ENCODE data around the gene NOVA2. TPM values are rescaled to one million over a fixed set of nuclear protein-coding genes. Genes with fewer than 3 reads are reported as not detected.

NOVA2 gene
- total and polyA plus RNA-seq, 2 of the 8 experiments (the other 6 are each of a cell fraction or from before 2014, with no cell fraction given) = 3.2 to 24.6 TPM

DNA sequence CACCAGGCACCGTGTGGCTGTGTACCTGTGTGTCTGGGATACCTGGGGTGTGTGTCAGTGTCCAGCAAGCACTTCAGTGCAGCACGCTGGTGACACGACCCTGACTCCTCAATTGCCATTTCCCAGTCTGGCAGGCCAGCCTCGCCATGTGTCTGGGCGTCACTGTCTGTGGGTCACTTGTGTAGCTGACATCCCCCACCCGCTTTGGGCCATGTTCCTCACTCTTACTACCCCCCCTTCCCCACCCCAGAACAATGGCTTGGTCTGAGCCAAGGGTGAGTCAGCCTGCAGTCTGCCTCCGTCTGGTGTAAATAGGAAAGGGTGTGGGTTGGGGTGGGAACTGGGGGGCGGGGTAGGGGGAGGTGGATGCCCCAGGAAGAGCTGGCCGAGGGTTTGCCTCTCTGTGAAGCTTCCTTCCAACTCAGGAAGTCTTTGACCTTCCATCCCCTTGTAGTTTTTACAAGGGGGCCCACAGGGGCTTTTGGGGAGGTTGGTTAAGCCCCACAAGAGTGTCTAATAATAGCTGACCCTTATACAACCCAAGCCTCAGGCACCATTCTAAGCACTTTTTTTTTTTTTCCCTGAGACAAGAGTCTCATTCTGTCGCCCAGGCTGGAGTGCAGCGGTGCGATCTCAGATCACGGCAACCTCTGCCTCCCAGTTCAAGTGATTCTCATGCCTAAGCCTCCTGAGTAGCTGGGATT is 17.6 kb downstream of the NOVA2 start:
- peaks cover 0 to 7% (median 2%) of the 10 kb centered on the region in 4 experiments; a peak in 5 of 7 replicates for H3K4me1 ChIP-seq (replicated peaks in 1 of 4; ENCODE audit: control insufficient read depth in 3 of 4, insufficient read depth in 4 of 4, low read length in 3 of 4)
- H3K79me2 ChIP-seq (ENCODE audit: control insufficient read depth in 1 of 2, insufficient read depth in 2 of 2, low read length in 2 of 2) = no peaks in the 10 kb centered on the region
- DNase-seq (ENCODE audit: low read depth in 1 of 2, low spot score in 2 of 2) = no peak
- FAIRE-seq = no peak
- no peak overlapping the region for H3K23ac ChIP-seq (ENCODE audit: insufficient read length)
- H2BK12ac ChIP-seq (ENCODE audit: low read depth, low read length) = no peak overlapping the region
- H4K8ac ChIP-seq (ENCODE audit: extremely low read depth, insufficient read depth, low read length) = no peak overlapping the region
- H3K27ac ChIP-seq (ENCODE audit: low read depth, low read length) = no peak overlapping the region
- no peak overlapping the region for H4K91ac ChIP-seq (replicated peaks; ENCODE audit: insufficient read length, low read length)
- no peaks in the 10 kb centered on the region for H3K27me3 ChIP-seq (replicated peaks in 1 of 4; ENCODE audit: control insufficient read depth in 3 of 4, extremely low read depth in 1 of 4, insufficient read depth in 3 of 4, low read length in 3 of 4)
- no peaks in the 10 kb centered on the region for H3K79me1 ChIP-seq (ENCODE audit: low read depth, low read length)
- H3K9me3 ChIP-seq (ENCODE audit: insufficient read depth in 2 of 2, low read depth in 1 of 2, low read length in 1 of 2) = no peaks in the 10 kb centered on the region
- 0 out of 2 replicates have a peak overlapping the region, but pooled peaks have one; percentile 72 for H2BK15ac ChIP-seq (ENCODE audit: low read length)
- ChIA-PET CTCF (ENCODE audit: partially characterized antibody) (interaction anchor here (0.6 to 0.8 kb wide), 3 partner anchors 18 to 317 kb away, joined by 3 read pairs; partner anchors contain the start of gene NOVA2), POLR2A (ENCODE audit: partially characterized antibody) (interaction anchor here (1.3 kb wide), 1 partner anchor 20 kb away, joined by 5 read pairs; no protein-coding TSS in a partner anchor)
- H2BK120ac ChIP-seq (replicated peaks; ENCODE audit: low read depth, low read length) = no peak overlapping the region
- no peak overlapping the region for H2AK5ac ChIP-seq (ENCODE audit: low read depth, low read length)
- H4K20me1 ChIP-seq (replicated peaks in 1 of 2; ENCODE audit: control insufficient read depth in 1 of 2, insufficient read depth in 2 of 2, low read length in 2 of 2) = peaks cover 2 to 4% of the 10 kb centered on the region in 2 experiments
- TF ChIP-seq CBX5 (IDR thresholded peaks at IDR 0.05; ENCODE audit: low read depth, low read length) (no peak), JUND (IDR thresholded peaks at IDR 0.05; ENCODE audit: low read length) (no peak)
- H3K4ac ChIP-seq (replicated peaks; ENCODE audit: insufficient read length, low read depth, low read length) = no peak overlapping the region
- H3K14ac ChIP-seq (ENCODE audit: insufficient read length) = no peak overlapping the region
- H3K18ac ChIP-seq (ENCODE audit: extremely low read depth, low read length) = no peak overlapping the region
- no peak overlapping the region for H3K4me2 ChIP-seq (ENCODE audit: insufficient read depth in 1 of 2, low read depth in 2 of 2, low read length in 2 of 2)
- peaks cover 0 to 10% (median 3%) of the 10 kb centered on the region in 4 experiments; a peak in 3 of 8 replicates for H3K36me3 ChIP-seq (ENCODE audit: control insufficient read depth in 2 of 4, insufficient read depth in 4 of 4, low read length in 3 of 4)
- no peak overlapping the region for H2AFZ ChIP-seq (ENCODE audit: low read length)
- 89% methylated on average over 11 of the region's 13 CpGs; no CpG with 5 or more reads in 1 of the 2 experiments for WGBS, 2 experiments (ENCODE audit: extremely low coverage in 1 of 2, insufficient coverage in 1 of 2, insufficient read length in 1 of 2, insufficient replicate concordance in 2 of 2, low coverage in 1 of 2, low lambda C conversion rate in 2 of 2, missing lambda C conversion rate in 1 of 2)
- no peak overlapping the region for H2BK20ac ChIP-seq (ENCODE audit: low read length)
- H4K5ac ChIP-seq (ENCODE audit: insufficient read length, low read depth, low read length) = no peak overlapping the region
- no peak overlapping the region for H2BK5ac ChIP-seq (ENCODE audit: low read depth, low read length)
- H3K56ac ChIP-seq (replicated peaks; ENCODE audit: insufficient read length, low read depth, low read length) = no peak overlapping the region
- H3K23me2 ChIP-seq (ENCODE audit: low read depth, low read length) = peaks cover 12% of the 10 kb centered on the region
- H3K4me3 ChIP-seq (ENCODE audit: extremely low read depth in 1 of 4, insufficient read depth in 2 of 4, low read depth in 3 of 4, low read length in 4 of 4) = no peak overlapping the region
- H3K9ac ChIP-seq (replicated peaks in 1 of 4; ENCODE audit: extremely low read depth in 1 of 4, low read depth in 3 of 4, low read length in 3 of 4) = no peak overlapping the region
